ENCODE results near the gene TRABD2A. TPM values are rescaled to one million over a fixed set of nuclear protein-coding genes. Genes with fewer than 3 reads are reported as not detected.

Gene TRABD2A
- total RNA-seq, 1 experiment from 2014 or later = 14.8 TPM

DNA sequence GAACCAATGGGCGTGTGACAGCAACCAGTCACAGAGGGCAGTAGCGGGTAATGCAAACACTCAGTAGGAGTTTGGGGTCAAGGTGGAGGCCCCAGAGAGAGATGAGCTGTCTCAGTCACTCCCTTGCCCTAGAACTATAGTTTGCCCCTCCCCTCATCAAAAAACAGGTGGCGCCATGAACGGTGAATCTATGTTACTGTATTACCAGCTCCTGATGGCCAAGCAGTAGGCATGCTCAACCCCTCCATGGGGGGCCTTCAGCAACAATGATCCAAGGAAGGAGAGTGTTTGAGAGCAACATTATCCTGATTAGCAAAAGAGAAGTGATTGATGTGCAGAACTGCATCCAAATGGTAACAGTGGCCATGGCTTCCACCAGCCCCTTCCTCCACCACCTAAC is 30.4 kb downstream of the TRABD2A start:
- DNase-seq (ENCODE audit: low read depth) = no peak

- peak; percentile 13 for DNase-seq (ENCODE audit: low read depth)
These were observed 31.5 kb downstream of the TRABD2A start for GRCh38 chr2:84849271-84849952.

DNA sequence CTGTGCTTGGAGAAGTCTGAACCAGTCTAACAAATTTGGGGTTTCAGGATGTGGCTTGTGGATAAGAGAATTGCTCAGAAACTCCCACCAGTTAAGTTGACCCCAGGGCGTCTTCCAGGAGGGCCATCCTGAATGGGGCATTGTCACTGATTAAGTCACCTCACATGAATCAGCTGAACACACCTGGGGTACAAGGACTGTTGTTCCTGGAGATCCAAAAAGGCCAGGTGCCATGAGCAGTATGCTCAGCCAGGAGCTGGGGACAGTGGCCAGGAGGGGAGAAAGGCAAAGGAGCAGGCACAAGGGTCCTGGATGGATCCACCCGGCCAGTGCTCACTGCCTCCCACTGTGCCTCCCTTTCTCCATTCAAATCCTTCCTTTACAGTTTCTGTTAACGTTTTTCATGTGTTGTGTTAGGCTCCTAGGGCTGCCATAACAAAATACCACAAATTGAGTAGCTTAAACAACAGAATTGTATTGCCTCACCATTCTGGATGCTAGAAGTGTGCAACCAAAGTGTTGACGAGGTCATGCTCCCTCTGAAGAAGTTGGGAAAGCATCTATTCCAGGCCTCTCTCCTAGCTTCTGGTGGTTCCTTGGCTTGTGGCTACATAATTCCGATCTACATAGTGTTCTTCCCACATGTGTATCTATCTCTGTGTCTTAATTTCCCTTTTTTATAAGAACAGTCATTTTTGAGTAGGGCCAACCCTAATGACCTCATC is 33.4 kb downstream of the TRABD2A start:
- no peak for DNase-seq (ENCODE audit: low read depth)

- peak; percentile 60 for DNase-seq (ENCODE audit: low read depth)
These were observed 34.1 kb downstream of the TRABD2A start for GRCh38 chr2:84846741-84847142.

- peak; percentile 31 for DNase-seq (ENCODE audit: low read depth)
These were observed 34.7 kb downstream of the TRABD2A start for GRCh38 chr2:84846041-84846663.

DNA sequence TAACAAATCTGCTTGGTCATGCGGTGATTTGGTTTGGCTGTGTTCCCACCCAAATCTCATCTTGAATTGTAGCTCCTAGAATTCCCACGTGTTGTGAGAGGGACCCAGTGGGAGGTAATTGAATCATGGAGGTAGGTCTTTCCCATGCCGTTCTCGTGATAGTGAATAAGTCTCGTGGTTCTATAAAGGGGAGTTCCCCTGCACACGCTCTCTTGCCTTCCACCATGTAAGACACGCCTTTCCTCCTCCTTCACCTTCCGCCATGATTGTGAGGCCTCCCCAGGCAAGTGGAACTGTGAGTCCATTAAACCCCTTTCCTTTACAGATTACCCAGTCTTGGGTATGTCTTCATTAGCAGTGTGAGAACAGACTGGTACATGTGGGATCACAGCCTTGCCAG is 36.7 kb downstream of the TRABD2A start:
- DNase-seq (ENCODE audit: low read depth) = no peak

DNA sequence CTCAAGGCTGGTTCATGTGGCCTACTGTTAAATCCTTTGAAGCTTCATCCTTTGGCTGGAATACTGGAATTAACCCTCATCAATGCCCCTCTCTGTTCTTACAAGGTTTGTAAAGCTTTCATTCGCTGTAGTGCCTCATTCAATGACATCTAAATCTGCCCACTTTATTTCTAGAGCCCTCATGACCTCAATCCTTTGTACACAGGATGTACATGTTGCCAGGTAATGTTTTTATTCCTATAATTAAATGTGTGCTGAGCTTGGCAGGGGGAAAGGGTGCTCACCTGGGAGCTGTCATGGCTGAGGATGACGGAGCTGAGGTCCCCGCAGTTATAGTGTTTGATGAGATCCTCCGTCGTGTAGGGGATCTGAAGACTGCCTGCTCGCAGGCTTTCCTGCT is 39.3 kb downstream of the TRABD2A start:
- DNase-seq (ENCODE audit: low read depth) = no peak

- peak; percentile 14 for DNase-seq (ENCODE audit: low read depth)
These were observed 40.6 kb downstream of the TRABD2A start for GRCh38 chr2:84840306-84840705.

DNA sequence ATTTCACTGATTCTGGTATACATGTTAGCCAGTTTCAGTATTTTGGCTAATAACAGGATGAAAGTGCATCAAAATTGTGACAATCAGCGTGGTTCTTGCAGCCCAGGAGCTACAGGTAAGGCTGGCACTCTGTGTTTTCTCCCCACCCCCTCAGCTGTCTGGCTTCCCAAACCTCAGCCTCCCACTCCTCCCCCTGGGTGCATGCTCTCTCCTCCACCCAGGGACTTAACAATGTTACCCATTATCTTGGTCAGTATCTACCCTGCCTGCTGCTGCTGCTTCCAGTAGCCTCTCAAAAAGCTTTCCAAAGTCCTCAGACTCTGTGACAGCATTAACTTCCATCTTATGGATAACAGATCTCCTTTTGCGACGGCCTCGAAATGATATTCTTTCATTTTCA is 41.0 kb downstream of the TRABD2A start:
- no peak for DNase-seq (ENCODE audit: low read depth)

DNA sequence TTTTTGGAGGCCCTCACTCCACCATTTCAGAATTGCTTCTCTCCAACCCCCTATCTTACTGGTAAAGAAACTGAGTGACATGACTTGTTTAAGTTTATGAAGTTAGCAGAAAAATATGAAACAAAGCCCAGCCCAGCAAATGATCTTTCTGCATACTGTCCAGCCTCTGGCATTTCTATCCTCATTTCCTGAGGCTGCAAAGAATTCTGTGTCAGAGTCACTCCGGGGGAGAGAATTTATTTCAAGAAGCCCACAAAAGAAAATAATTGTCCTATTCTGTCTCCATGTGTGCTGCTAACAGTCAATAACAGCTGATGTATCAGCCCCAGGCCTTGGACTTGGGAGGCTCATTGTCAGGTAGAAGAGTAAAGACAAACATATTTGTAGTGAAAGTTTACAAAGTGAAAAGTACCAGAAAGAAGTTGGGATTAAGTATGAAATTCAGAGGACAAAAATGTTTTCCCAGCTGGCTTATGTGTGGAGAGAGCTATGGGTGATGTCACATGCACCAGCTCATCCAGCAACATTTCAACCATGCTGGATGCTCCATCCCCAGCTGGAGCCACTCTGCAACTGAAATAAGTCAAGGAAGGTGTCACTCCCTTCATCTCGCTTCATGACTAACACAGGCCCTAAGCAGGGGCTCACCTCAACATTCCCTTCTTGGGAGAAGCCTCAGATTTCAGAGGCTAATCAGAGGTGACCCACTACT is 42.3 kb downstream of the TRABD2A start:
- DNase-seq (ENCODE audit: low read depth) = peak; percentile 48

DNA sequence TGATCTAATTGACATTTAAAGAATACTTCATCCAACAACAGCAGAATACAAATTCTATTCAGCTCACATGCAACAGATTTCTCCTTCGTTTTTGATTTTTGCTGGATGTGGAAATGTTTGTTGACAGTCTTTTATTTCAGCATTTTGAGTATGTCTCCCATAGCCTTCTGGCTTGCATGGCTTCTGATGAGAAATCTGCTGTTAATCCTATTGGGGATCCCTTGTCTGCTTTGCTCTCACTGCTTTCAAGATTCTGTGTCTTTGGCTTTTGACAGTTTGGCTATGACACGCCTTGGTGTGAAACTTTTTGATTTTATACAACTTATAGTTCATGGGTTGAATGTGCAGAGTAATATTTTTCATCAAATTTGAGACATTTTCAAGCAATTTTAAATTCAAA is 44.7 kb downstream of the TRABD2A start:
- no peak for DNase-seq (ENCODE audit: low read depth)

DNA sequence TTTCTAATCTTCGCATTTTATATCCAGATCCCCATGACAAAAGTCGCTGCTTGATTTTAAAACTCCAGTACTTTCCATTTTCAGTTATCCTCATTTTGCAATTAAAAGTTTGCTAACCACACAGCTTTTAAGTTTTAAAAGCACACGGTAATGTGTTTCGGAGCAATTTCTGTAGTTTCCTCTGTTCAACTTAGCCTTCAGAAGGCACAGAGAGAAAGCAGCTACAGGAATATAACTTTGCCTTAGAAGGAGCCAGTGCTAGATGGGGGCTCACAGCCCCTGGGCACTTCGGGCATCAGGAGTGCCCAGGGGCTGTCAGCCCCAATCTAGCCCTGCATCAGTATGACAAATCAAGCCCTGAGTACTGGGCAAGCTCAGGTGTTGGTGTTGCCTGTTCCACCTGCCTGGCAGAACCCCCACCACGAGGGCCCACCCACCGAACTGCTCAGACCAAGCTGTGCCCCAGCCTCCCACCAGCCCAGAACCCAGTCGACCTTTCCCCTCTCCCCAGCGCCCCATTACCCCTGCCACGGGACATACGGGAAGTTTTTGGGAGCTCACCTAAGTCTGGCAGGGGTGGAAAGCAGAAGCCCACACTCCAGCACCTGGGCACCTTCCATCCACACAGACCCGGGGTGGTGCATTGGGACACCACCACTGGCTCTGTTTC is 47.3 kb downstream of the TRABD2A start:
- no peak for DNase-seq (ENCODE audit: low read depth)

GRCh38 chr2:84832772-84833461 is 48.0 kb downstream of the TRABD2A start:
- DNase-seq (ENCODE audit: low read depth) = no peak

- DNase-seq (ENCODE audit: low read depth) = no peak
These were observed 50.0 kb downstream of the TRABD2A start for GRCh38 chr2:84830758-84831500.

DNA sequence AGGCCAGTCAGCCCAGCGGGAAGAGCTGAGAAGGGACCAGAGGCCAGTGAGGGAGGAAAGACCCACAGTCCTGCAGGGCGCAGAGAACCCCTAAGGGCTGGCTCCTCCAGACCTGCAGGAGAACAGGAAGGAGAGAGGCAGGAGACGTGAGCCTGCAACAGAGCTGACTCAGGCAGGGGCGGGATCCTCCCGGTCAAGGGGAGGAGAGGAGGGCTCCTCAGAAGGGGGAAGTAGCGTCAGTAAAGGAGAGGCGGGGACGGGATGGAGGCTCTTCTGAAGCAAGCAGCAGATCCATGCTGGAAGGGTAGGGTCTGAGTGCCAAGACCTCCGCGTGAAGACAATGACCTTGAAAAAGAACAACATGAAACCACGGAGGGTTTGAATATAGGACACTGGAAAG is 50.8 kb downstream of the TRABD2A start:
- no peak for DNase-seq (ENCODE audit: low read depth)

DNA sequence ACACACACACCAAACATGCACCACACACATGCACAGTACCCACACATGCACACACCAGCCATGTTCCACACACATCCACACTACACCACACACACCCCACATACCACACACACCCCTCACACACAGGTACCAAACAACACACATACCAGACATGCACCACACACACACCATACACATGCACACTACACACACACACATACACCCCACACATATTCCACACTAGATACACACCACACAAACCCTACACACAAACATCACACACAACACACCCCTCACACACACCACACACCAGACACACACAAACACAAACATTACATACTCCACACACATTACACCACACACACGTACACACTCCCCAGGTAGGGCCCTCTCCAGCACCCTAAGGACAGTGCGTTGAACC is 51.2 kb downstream of the TRABD2A start:
- DNase-seq (ENCODE audit: low read depth) = no peak

- DNase-seq (ENCODE audit: low read depth) = no peak
These were observed 52.8 kb downstream of the TRABD2A start for GRCh38 chr2:84827978-84828575.

DNA sequence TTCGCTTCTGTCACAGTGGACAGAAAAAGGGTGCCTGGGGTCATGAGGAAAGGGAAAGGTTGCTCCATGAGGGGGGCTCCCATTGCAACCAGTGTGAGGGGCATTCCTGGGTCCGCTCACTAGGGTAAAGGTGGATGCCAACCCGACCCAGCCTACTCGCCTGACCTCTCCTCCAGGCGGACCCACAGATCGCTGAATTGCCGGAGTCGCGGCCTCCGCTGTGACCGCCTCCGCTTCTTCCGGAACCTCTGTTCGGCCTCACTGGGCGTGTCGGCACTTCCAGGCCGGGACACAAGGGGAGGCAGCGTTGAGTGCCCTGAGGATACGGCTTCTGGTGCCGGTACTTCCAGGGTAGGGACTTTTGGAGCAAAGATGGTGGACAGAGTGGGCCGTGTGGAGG is 57.1 kb downstream of the TRABD2A start:
- DNase-seq (ENCODE audit: low read depth) = no peak

GRCh38 chr2:84823229-84823628 is 57.7 kb downstream of the TRABD2A start:
- DNase-seq (ENCODE audit: low read depth) = no peak

GRCh38 chr2:84821806-84822205 is 59.1 kb downstream of the TRABD2A start:
- DNase-seq (ENCODE audit: low read depth) = no peak

Measured in LHCN-M2 (cell line).